A673 (cell line): ENCODE data around the gene CDC6.

Experiments used
- EZH2 ChIP-seq: fragments of 200-600 bp; sonication (generic); IDR thresholded peaks from 2 replicates; pipeline ENCODE4 v1.6.1; 2017; ENCODE audit warnings: borderline replicate concordance, low read depth, mild to moderate bottlenecking, mixed read lengths, antibody characterized with exemption, low read length; ENCODE audit not compliant: poor library complexity, severe bottlenecking
- TF ChIP-seq, protein P1 (sequence below): fragments of 300-800, 200-600 bp; sonication (generic); conservative IDR thresholded peaks from 2 replicates; pipeline ENCODE4 v1.5.1; 2017; ENCODE audit warnings: low read depth, mild to moderate bottlenecking, antibody characterized with exemption, low read length, moderate library complexity, mixed read lengths

DNA sequence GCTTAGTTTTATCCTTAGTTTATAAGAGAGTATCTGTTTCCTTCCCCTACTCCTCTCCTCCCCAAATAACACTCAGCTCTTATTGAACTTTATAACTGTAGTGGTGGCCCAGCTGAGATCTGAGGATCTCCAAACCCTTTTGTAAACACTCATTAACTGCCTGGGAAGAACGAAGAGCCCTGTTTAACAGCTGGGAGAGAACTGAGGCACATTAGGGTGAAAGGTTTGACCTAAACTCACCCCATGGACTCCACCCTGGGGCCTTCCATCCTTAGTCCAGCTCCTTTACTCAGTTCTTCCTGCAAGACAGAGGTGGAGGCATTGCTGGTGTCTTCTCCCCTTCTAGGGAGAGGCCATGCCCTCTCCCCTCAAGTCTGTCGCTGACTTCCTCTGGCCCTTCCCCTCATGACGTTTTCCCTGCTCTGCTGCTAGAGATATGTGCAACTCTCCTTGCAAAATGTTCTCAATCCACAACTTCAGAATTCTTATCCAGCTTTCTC lies 20.1 kb downstream of the CDC6 start:
- TF ChIP-seq, protein P1, sequence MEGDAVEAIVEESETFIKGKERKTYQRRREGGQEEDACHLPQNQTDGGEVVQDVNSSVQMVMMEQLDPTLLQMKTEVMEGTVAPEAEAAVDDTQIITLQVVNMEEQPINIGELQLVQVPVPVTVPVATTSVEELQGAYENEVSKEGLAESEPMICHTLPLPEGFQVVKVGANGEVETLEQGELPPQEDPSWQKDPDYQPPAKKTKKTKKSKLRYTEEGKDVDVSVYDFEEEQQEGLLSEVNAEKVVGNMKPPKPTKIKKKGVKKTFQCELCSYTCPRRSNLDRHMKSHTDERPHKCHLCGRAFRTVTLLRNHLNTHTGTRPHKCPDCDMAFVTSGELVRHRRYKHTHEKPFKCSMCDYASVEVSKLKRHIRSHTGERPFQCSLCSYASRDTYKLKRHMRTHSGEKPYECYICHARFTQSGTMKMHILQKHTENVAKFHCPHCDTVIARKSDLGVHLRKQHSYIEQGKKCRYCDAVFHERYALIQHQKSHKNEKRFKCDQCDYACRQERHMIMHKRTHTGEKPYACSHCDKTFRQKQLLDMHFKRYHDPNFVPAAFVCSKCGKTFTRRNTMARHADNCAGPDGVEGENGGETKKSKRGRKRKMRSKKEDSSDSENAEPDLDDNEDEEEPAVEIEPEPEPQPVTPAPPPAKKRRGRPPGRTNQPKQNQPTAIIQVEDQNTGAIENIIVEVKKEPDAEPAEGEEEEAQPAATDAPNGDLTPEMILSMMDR, result no peak
- no peak for TF ChIP-seq EZH2
